MCF 10A (cell line): ENCODE results near the gene NFKBIZ. TPM values are rescaled to one million over a fixed set of nuclear protein-coding genes. Genes with fewer than 3 reads are reported as not detected.
A peak's percentile ranks its signal among the peaks of the same experiment; 100 is the strongest.

Experiments
- BruUV-seq: library from RNA; stranded (reverse); fragments of 400-500 nt; replicated peaks from 2 replicates; lab custom pipeline; 2021; lab: Mats Ljungman, UMichigan
- CTCF ChIA-PET: fragments of 300-600 bp; sonication (Branson Sonifier 250); formaldehyde crosslinking; extraction: SDS; loops from one replicate; lab custom pipeline; 2021; ENCODE audit warnings: antibody characterized with exemption, inconsistent platforms; lab: Yijun Ruan, JAX
- POLR2A ChIA-PET: fragments of 300-600, 350-650 bp; sonication (Branson Sonifier 250); formaldehyde crosslinking; extraction: SDS; loops from one replicate; lab custom pipeline; 2020; ENCODE audit warnings: antibody characterized with exemption, inconsistent platforms; lab: Yijun Ruan, JAX
- DNase-seq: peaks from one replicate; pipeline ENCODE4 v3.0.0-alpha.2; 2018; ENCODE audit not compliant: unreplicated experiment
- H3K27ac Mint-ChIP-seq: one replicate; pipeline ENCODE4 v1.8.0; 2022; ENCODE audit warnings: mild to moderate bottlenecking, low read depth, mixed read lengths; ENCODE audit not compliant: unreplicated experiment
- H3K27me3 Mint-ChIP-seq: one replicate; pipeline ENCODE4 v1.8.0; 2022; ENCODE audit warnings: mixed read lengths; ENCODE audit not compliant: insufficient read depth, unreplicated experiment
- H3K36me3 Mint-ChIP-seq: one replicate; pipeline ENCODE4 v1.8.0; 2022; ENCODE audit warnings: mild to moderate bottlenecking, moderate library complexity, mixed read lengths; ENCODE audit not compliant: insufficient read depth, unreplicated experiment
- H3K4me1 Mint-ChIP-seq: one replicate; pipeline ENCODE4 v1.8.0; 2022; ENCODE audit warnings: mixed read lengths; ENCODE audit not compliant: insufficient read depth, unreplicated experiment
- H3K4me3 Mint-ChIP-seq: one replicate; pipeline ENCODE4 v1.8.0; 2022; ENCODE audit warnings: mild to moderate bottlenecking, moderate library complexity, mixed read lengths; ENCODE audit not compliant: unreplicated experiment
- H3K9me3 Mint-ChIP-seq: one replicate; pipeline ENCODE4 v1.8.0; 2022; ENCODE audit warnings: mixed read lengths; ENCODE audit not compliant: unreplicated experiment
- intact Hi-C: fragments of 100-400 bp; cut with micrococcal nuclease; formaldehyde crosslinking; loops from 2 replicates; pipeline ENCODE4 v1.14.1; 2022
- total RNA-seq: library from RNA; stranded (reverse); gene quantifications from 2 replicates; pipeline ENCODE4 v1.2.3, GENCODE V29; 2022
- TF ChIP-seq, protein P1 (sequence below): fragments of 200-600 bp; IDR thresholded peaks from one replicate; pipeline ENCODE4 v1.8.0; 2022; ENCODE audit warnings: antibody characterized with exemption, mild to moderate bottlenecking; ENCODE audit not compliant: unreplicated experiment

Gene NFKBIZ
- total RNA-seq, 1 experiment from 2014 or later: 58.8 TPM

DNA sequence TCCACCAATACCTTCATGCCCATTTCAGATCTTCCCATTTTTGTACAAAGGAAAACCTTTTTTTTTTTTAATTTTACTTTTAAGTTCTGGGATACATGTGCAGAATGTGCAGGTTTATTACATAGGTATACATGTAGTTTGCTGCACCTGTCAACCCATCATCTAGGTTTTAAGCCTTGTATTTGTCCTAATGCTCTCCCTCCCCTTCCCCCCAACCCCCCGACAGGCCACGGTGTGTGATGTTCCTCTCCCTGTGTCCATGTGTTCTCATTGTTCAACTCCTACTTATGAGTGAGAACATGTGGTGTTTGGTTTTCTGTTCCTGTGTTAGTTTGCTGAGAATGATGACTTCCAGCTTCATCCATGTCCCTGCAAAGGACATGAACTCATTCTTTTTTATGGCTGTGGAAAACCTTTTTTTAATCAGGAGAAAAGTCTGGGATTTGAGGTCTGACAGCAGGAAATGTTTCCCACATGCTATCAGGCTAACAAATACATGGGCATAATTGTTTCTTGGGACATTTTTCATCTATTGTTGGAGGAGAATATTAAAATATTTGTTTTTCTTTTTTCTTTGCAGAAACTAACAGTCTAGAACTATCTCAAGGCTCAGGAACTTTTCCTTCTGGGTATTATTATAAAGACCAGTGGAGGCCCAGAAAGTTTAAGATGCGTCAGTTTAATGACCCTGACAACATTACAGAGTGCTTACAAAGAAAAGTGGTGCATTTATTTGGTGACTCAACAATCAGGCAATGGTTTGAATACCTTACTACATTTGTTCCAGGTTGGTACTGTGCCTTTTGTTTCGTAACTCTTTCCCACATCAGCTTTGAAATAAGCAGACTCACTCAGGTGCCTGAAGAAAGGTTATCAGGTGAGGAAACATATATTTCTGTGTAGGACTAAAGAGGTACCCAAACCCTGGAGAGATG lies 32.8 kb upstream of the NFKBIZ start:
- H3K9me3 Mint-ChIP-seq: no peaks in the 10 kb centered on the region
- no peak overlapping the region for H3K4me3 Mint-ChIP-seq
- POLR2A ChIA-PET: interaction anchor here (0.5 to 3.3 kb wide), 12 partner anchors 11 to 409 kb away, joined by 3 to 36 read pairs (median 4); partner anchors contain the start of gene NFKBIZ
- intact Hi-C loops: no loop called here
- H3K36me3 Mint-ChIP-seq: peaks cover 12% of the 10 kb centered on the region
- H3K27me3 Mint-ChIP-seq: no peaks in the 10 kb centered on the region
- H3K27ac Mint-ChIP-seq: no peak overlapping the region
- BruUV-seq: no TSS peak
- peak; percentile 51 for DNase-seq
- TF ChIP-seq, protein P1, sequence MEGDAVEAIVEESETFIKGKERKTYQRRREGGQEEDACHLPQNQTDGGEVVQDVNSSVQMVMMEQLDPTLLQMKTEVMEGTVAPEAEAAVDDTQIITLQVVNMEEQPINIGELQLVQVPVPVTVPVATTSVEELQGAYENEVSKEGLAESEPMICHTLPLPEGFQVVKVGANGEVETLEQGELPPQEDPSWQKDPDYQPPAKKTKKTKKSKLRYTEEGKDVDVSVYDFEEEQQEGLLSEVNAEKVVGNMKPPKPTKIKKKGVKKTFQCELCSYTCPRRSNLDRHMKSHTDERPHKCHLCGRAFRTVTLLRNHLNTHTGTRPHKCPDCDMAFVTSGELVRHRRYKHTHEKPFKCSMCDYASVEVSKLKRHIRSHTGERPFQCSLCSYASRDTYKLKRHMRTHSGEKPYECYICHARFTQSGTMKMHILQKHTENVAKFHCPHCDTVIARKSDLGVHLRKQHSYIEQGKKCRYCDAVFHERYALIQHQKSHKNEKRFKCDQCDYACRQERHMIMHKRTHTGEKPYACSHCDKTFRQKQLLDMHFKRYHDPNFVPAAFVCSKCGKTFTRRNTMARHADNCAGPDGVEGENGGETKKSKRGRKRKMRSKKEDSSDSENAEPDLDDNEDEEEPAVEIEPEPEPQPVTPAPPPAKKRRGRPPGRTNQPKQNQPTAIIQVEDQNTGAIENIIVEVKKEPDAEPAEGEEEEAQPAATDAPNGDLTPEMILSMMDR: no peak
- no peaks in the 10 kb centered on the region for H3K4me1 Mint-ChIP-seq
- CTCF ChIA-PET: interaction anchor here (0.6 to 21.4 kb wide), 10 partner anchors 12 to 721 kb away, joined by 3 to 795 read pairs (median 4); no protein-coding TSS in a partner anchor

DNA sequence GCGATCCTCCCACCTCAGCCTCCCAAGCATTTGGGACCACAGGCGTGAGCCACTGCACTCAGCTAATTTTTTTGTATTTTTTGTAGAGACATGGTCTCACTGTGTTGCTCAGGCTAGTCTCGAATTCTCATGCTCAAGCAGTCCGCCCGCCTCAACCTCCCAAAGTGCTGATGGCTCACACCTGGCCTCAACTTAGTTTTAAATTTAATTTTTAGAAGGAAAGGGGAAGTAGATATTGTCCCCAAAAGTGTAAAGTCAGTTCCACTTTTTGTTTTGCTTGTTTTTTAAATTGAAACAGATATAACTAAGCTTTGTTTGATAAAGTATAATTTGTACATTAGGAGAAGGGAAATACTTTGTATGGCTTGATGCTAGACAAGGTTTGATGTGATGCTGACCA lies 31.3 kb upstream of the NFKBIZ start:
- intact Hi-C loops: no loop called here
- DNase-seq: no peak
- H3K27me3 Mint-ChIP-seq: no peaks in the 10 kb centered on the region
- H3K36me3 Mint-ChIP-seq: peaks cover 12% of the 10 kb centered on the region
- H3K9me3 Mint-ChIP-seq: no peaks in the 10 kb centered on the region
- H3K4me1 Mint-ChIP-seq: no peaks in the 10 kb centered on the region
- ChIA-PET POLR2A (interaction anchor here (1.0 to 3.3 kb wide), 3 partner anchors 10 to 32 kb away, joined by 4 to 36 read pairs (median 22); partner anchors contain the start of gene NFKBIZ), CTCF (interaction anchor here (0.8 to 21.4 kb wide), 6 partner anchors 9 to 408 kb away, joined by 3 to 795 read pairs (median 5); no protein-coding TSS in a partner anchor)
- BruUV-seq: no TSS peak
- TF ChIP-seq, protein P1: no peak
- no peak overlapping the region for H3K27ac Mint-ChIP-seq
- H3K4me3 Mint-ChIP-seq: no peak overlapping the region

DNA sequence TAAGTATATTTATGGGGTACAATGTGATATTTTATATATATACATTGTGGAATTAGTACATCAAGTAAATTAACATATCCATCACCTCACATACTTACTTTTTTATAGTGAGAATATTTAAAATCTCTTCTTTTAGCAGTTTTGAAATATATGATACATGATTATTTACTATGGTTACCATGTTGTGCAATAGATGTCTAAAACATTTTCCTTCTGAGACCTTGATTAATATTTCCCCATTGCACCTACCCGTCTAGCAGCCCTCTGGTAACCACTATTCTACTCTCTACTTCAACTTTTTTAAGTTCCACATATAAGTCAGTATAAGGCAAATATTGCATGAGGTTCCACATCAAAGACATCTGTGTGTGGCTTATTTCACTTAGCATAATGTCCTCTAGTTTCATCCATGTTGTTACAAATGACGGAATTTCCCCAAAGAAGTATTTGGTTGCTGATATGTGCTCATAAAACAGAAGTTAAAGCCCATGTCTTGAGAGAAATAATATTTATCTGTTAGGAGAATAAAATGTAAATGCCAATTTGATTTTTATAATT lies 29.6 kb upstream of the NFKBIZ start:
- H3K4me1 Mint-ChIP-seq: no peaks in the 10 kb centered on the region
- H3K9me3 Mint-ChIP-seq: no peaks in the 10 kb centered on the region
- H3K4me3 Mint-ChIP-seq: no peak overlapping the region
- no peak for DNase-seq
- no peak overlapping the region for H3K27ac Mint-ChIP-seq
- peaks cover 12% of the 10 kb centered on the region for H3K36me3 Mint-ChIP-seq
- intact Hi-C loops: no loop called here
- ChIA-PET POLR2A (no interaction called here), CTCF (interaction anchor here (0.6 kb wide), 2 partner anchors 519 to 693 kb away, joined by 3 to 5 read pairs; no protein-coding TSS in a partner anchor)
- H3K27me3 Mint-ChIP-seq: no peaks in the 10 kb centered on the region
- TF ChIP-seq, protein P1: no peak
- BruUV-seq: no TSS peak

DNA sequence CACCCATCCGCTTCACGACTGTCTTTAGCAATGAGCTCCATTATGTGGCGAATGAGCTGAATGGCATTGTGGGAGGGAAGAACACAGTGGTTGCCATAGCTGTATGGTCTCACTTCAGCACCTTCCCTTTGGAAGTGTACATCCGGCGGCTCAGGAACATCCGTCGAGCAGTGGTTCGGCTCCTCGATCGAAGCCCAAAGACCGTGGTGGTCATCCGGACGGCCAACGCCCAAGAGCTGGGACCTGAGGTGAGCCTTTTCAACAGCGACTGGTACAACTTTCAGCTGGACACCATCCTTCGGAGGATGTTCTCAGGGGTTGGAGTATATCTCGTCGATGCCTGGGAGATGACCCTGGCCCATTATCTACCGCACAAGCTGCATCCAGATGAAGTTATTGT lies 27.8 kb upstream of the NFKBIZ start:
- Mint-ChIP-seq H3K36me3 (peaks cover 12% of the 10 kb centered on the region), H3K27me3 (no peaks in the 10 kb centered on the region), H3K4me3 (no peak overlapping the region), H3K9me3 (no peaks in the 10 kb centered on the region), H3K4me1 (peaks cover 4% of the 10 kb centered on the region), H3K27ac (no peak overlapping the region)
- BruUV-seq: no TSS peak
- intact Hi-C loops: no loop called here
- ChIA-PET CTCF (interaction anchor here (0.5 to 3.4 kb wide), 6 partner anchors 9 to 407 kb away, joined by 3 to 40 read pairs (median 4); no protein-coding TSS in a partner anchor), POLR2A (interaction anchor here (0.8 to 2.2 kb wide), 2 partner anchors 28 to 308 kb away, joined by 3 to 13 read pairs; partner anchors contain the start of gene NFKBIZ)
- TF ChIP-seq, protein P1: no peak
- DNase-seq: no peak
